Activated CD8-positive, alpha-beta memory T cell treated with anti-CD3 and anti-CD28 coated beads, Interleukin-2, amount 10 ng/mL, durations not matched to agents 7 days and 5 days (primary cell): Measurements from ENCODE around the gene SLC7A8. TPM values are rescaled to one million over a fixed set of nuclear protein-coding genes. Genes with fewer than 3 reads are reported as not detected.

Source experiments
- ATAC-seq: fragments of 150-1000 bp; cut with Tn5 transposase; one replicate; pipeline ENCODE4 v1.10.0; 2021; ENCODE audit warnings: moderate library complexity
- CTCF ChIA-PET: fragments of 350-600 bp; sonication (Branson Sonifier 250); formaldehyde crosslinking; loops from one replicate; lab custom pipeline; 2021; ENCODE audit warnings: antibody characterized with exemption; lab: Charles Lee
- DNase-seq: peaks from one replicate; pipeline ENCODE4 v3.0.0-alpha.2; 2020
- H3K27ac Mint-ChIP-seq: one replicate; pipeline ENCODE4 v1.8.0; 2021; ENCODE audit warnings: mild to moderate bottlenecking, mixed read lengths
- H3K27me3 Mint-ChIP-seq: one replicate; pipeline ENCODE4 v1.8.0; 2021; ENCODE audit warnings: mixed read lengths
- H3K36me3 Mint-ChIP-seq: one replicate; pipeline ENCODE4 v1.8.0; 2021; ENCODE audit warnings: mild to moderate bottlenecking, mixed read lengths
- H3K4me1 Mint-ChIP-seq: one replicate; pipeline ENCODE4 v1.8.0; 2021; ENCODE audit warnings: mixed read lengths
- H3K4me3 Mint-ChIP-seq: one replicate; pipeline ENCODE4 v1.8.0; 2021; ENCODE audit warnings: mild to moderate bottlenecking, moderate library complexity, mixed read lengths
- H3K9me3 Mint-ChIP-seq: one replicate; pipeline ENCODE4 v1.8.0; 2022; ENCODE audit warnings: low read depth, mixed read lengths
- total RNA-seq, 2 experiments: library from RNA; stranded (reverse); gene quantifications; one replicate each; pipeline ENCODE4 v1.2.3, GENCODE V29; 2021

SLC7A8 gene
- total RNA-seq, 2 experiments from 2014 or later = 0.54 to 0.91 TPM

- no peak for ATAC-seq
- H3K27me3 Mint-ChIP-seq = peaks cover 43% of the 10 kb centered on the region
- CTCF ChIA-PET = interaction anchor here (0.6 to 18.4 kb wide), 5 partner anchors 11 to 352 kb away, joined by 3 to 285 read pairs (median 4); no protein-coding TSS in a partner anchor
Measured at GRCh38 chr14:23175823-23176222, 7.6 kb downstream of the SLC7A8 start.

GRCh38 chr14:23174296-23175184 is 8.9 kb downstream of the SLC7A8 start:
- Mint-ChIP-seq H3K4me1 (no peaks in the 10 kb centered on the region), H3K36me3 (no peaks in the 10 kb centered on the region), H3K27me3 (peaks cover 32% of the 10 kb centered on the region), H3K27ac (no peak overlapping the region), H3K4me3 (no peak overlapping the region), H3K9me3 (no peaks in the 10 kb centered on the region)
- ATAC-seq = no peak
- DNase-seq = no peak
- CTCF ChIA-PET = interaction anchor here (1.1 to 18.4 kb wide), 4 partner anchors 12 to 88 kb away, joined by 3 to 285 read pairs (median 8); no protein-coding TSS in a partner anchor

More at GRCh38 chr14:23175823-23176222, 7.6 kb downstream of the SLC7A8 start:
- H3K27ac Mint-ChIP-seq = no peak overlapping the region
- no peaks in the 10 kb centered on the region for H3K9me3 Mint-ChIP-seq
- H3K36me3 Mint-ChIP-seq = no peaks in the 10 kb centered on the region
- no peak for DNase-seq
- H3K4me1 Mint-ChIP-seq = no peaks in the 10 kb centered on the region
- H3K4me3 Mint-ChIP-seq = no peak overlapping the region

- H3K27me3 Mint-ChIP-seq = peaks cover 24% of the 10 kb centered on the region
- no peaks in the 10 kb centered on the region for H3K36me3 Mint-ChIP-seq
- DNase-seq (no peak), ATAC-seq (no peak)
- H3K4me1 Mint-ChIP-seq = no peaks in the 10 kb centered on the region
- no peak overlapping the region for H3K4me3 Mint-ChIP-seq
- no peaks in the 10 kb centered on the region for H3K9me3 Mint-ChIP-seq
- no peak overlapping the region for H3K27ac Mint-ChIP-seq
- CTCF ChIA-PET = interaction anchor here (3.5 to 18.4 kb wide), 2 partner anchors 13 to 51 kb away, joined by 11 to 285 read pairs; no protein-coding TSS in a partner anchor
Measured at GRCh38 chr14:23173796-23174195, 9.7 kb downstream of the SLC7A8 start.

- Mint-ChIP-seq H3K9me3 (no peaks in the 10 kb centered on the region), H3K4me3 (no peak overlapping the region), H3K27me3 (peaks cover 24% of the 10 kb centered on the region), H3K4me1 (no peaks in the 10 kb centered on the region), H3K36me3 (no peaks in the 10 kb centered on the region), H3K27ac (no peak overlapping the region)
- CTCF ChIA-PET = interaction anchor here (3.5 to 18.4 kb wide), 2 partner anchors 13 to 50 kb away, joined by 11 to 285 read pairs; no protein-coding TSS in a partner anchor
- no peak for ATAC-seq
- no peak for DNase-seq
Measured at GRCh38 chr14:23173031-23173430, 10.4 kb downstream of the SLC7A8 start.

- DNase-seq (no peak), ATAC-seq (no peak)
- Mint-ChIP-seq H3K36me3 (no peaks in the 10 kb centered on the region), H3K4me3 (no peak overlapping the region), H3K4me1 (no peaks in the 10 kb centered on the region), H3K9me3 (no peaks in the 10 kb centered on the region), H3K27ac (no peak overlapping the region), H3K27me3 (peaks cover 20% of the 10 kb centered on the region)
- CTCF ChIA-PET = interaction anchor here (3.5 to 18.4 kb wide), 2 partner anchors 14 to 50 kb away, joined by 11 to 285 read pairs; no protein-coding TSS in a partner anchor
Measured at GRCh38 chr14:23172574-23172973, 10.9 kb downstream of the SLC7A8 start.

GRCh38 chr14:23172096-23172495 is 11.4 kb downstream of the SLC7A8 start:
- no peak for DNase-seq
- H3K27ac Mint-ChIP-seq = no peak overlapping the region
- no peaks in the 10 kb centered on the region for H3K4me1 Mint-ChIP-seq
- CTCF ChIA-PET = interaction anchor here (1.3 to 3.5 kb wide), 2 partner anchors 14 to 104 kb away, joined by 4 to 11 read pairs; no protein-coding TSS in a partner anchor
- no peak for ATAC-seq
- no peak overlapping the region for H3K4me3 Mint-ChIP-seq
- no peaks in the 10 kb centered on the region for H3K9me3 Mint-ChIP-seq
- no peaks in the 10 kb centered on the region for H3K36me3 Mint-ChIP-seq
- H3K27me3 Mint-ChIP-seq = peaks cover 16% of the 10 kb centered on the region

- Mint-ChIP-seq H3K27me3 (peaks cover 17% of the 10 kb centered on the region), H3K4me1 (no peaks in the 10 kb centered on the region), H3K27ac (no peak overlapping the region), H3K4me3 (no peak overlapping the region), H3K9me3 (no peaks in the 10 kb centered on the region), H3K36me3 (no peaks in the 10 kb centered on the region)
- DNase-seq = no peak
- ATAC-seq = no peak
- CTCF ChIA-PET = interaction anchor here (0.9 to 1.3 kb wide), 2 partner anchors 50 to 103 kb away, joined by 3 to 4 read pairs; no protein-coding TSS in a partner anchor
Measured at GRCh38 chr14:23171222-23171975, 12.1 kb downstream of the SLC7A8 start.

- CTCF ChIA-PET = interaction anchor here (1.5 kb wide), 1 partner anchor 49 kb away, joined by 7 read pairs; no protein-coding TSS in a partner anchor
- no peak overlapping the region for H3K27ac Mint-ChIP-seq
- DNase-seq (no peak), ATAC-seq (no peak)
- H3K36me3 Mint-ChIP-seq = no peaks in the 10 kb centered on the region
- H3K9me3 Mint-ChIP-seq = no peaks in the 10 kb centered on the region
- H3K4me3 Mint-ChIP-seq = no peak overlapping the region
- no peaks in the 10 kb centered on the region for H3K4me1 Mint-ChIP-seq
- peaks cover 18% of the 10 kb centered on the region for H3K27me3 Mint-ChIP-seq
Measured at GRCh38 chr14:23169622-23170021, 13.8 kb downstream of the SLC7A8 start.

- H3K36me3 Mint-ChIP-seq = no peaks in the 10 kb centered on the region
- DNase-seq = no peak
- peaks cover 14% of the 10 kb centered on the region for H3K27me3 Mint-ChIP-seq
- H3K9me3 Mint-ChIP-seq = no peaks in the 10 kb centered on the region
- ATAC-seq = no peak
- no peak overlapping the region for H3K27ac Mint-ChIP-seq
- no peak overlapping the region for H3K4me3 Mint-ChIP-seq
- CTCF ChIA-PET = no interaction called here
- no peaks in the 10 kb centered on the region for H3K4me1 Mint-ChIP-seq
Measured at GRCh38 chr14:23168246-23168645, 15.2 kb downstream of the SLC7A8 start.

- Mint-ChIP-seq H3K4me3 (no peak overlapping the region), H3K27ac (no peak overlapping the region), H3K4me1 (peaks cover 2% of the 10 kb centered on the region), H3K27me3 (peaks cover 11% of the 10 kb centered on the region), H3K36me3 (no peaks in the 10 kb centered on the region), H3K9me3 (no peaks in the 10 kb centered on the region)
- DNase-seq (no peak), ATAC-seq (no peak)
- CTCF ChIA-PET = no interaction called here
Measured at GRCh38 chr14:23167116-23167847, 16.2 kb downstream of the SLC7A8 start.

GRCh38 chr14:23164949-23165348 is 18.5 kb downstream of the SLC7A8 start:
- Mint-ChIP-seq H3K9me3 (no peaks in the 10 kb centered on the region), H3K4me3 (no peak overlapping the region), H3K27me3 (peaks cover 11% of the 10 kb centered on the region), H3K27ac (no peak overlapping the region), H3K4me1 (peaks cover 5% of the 10 kb centered on the region), H3K36me3 (no peaks in the 10 kb centered on the region)
- ATAC-seq = no peak
- DNase-seq = no peak
- CTCF ChIA-PET = no interaction called here

GRCh38 chr14:23164250-23164649 is 19.2 kb downstream of the SLC7A8 start:
- no peaks in the 10 kb centered on the region for H3K36me3 Mint-ChIP-seq
- CTCF ChIA-PET = interaction anchor here (0.7 to 1.0 kb wide), 2 partner anchors 43 to 44 kb away, joined by 3 to 4 read pairs; no protein-coding TSS in a partner anchor

More at GRCh38 chr14:23164250-23164649, 19.2 kb downstream of the SLC7A8 start:
- Mint-ChIP-seq H3K27ac (no peak overlapping the region), H3K9me3 (no peaks in the 10 kb centered on the region), H3K27me3 (peaks cover 14% of the 10 kb centered on the region), H3K4me3 (no peak overlapping the region), H3K4me1 (peaks cover 5% of the 10 kb centered on the region)
- no peak for ATAC-seq
- no peak for DNase-seq
